ENCODE measurements around the gene CLCN5.

DNA sequence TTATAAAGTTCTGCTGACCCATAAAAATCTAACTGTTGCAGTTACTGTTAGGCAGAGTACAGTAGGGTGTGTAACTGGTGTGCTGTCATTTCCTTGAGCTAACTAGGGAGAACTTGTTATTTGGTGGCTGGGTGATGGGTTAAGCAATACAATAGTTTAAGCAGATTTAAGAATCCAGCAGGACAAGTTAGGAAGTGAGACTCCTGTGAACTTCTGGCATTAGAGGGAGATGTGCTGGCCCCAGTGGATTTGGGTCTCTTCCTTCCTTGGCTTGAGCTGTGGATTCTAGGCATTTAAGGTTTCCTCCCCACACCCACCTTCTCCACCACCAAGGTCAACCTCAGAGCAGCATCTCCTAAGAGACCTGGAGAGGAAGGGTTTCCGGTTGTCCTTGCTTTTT, 70.5 kb downstream of the CLCN5 start:
- TF ChIP-seq, protein P1, sequence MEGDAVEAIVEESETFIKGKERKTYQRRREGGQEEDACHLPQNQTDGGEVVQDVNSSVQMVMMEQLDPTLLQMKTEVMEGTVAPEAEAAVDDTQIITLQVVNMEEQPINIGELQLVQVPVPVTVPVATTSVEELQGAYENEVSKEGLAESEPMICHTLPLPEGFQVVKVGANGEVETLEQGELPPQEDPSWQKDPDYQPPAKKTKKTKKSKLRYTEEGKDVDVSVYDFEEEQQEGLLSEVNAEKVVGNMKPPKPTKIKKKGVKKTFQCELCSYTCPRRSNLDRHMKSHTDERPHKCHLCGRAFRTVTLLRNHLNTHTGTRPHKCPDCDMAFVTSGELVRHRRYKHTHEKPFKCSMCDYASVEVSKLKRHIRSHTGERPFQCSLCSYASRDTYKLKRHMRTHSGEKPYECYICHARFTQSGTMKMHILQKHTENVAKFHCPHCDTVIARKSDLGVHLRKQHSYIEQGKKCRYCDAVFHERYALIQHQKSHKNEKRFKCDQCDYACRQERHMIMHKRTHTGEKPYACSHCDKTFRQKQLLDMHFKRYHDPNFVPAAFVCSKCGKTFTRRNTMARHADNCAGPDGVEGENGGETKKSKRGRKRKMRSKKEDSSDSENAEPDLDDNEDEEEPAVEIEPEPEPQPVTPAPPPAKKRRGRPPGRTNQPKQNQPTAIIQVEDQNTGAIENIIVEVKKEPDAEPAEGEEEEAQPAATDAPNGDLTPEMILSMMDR (IDR thresholded peaks at IDR 0.05; ENCODE audit: insufficient read depth, low read length, poor library complexity, severe bottlenecking): no peak
- TF ChIP-seq EZH2phosphoT487 (conservative IDR thresholded peaks at IDR 0.05; ENCODE audit: low read length): no peak

Data from SU-DHL-6 (cell line).